ENCODE results near the gene ZNF223.

The ZNF223 gene

DNA sequence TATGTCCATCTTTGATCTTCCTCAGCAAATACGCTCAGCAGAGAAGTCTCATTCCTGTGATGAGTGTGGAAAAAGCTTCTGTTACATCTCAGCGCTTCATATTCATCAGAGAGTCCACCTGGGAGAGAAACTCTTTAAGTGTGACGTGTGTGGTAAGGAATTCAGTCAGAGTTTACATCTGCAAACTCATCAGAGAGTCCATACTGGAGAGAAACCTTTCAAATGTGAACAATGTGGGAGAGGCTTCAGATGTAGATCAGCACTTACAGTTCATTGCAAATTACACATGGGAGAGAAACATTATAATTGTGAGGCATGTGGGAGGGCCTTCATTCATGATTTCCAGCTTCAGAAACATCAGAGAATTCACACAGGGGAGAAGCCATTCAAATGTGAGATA is 14.5 kb downstream of the ZNF223 start:
- Histone ChIP-seq H3K4me1 (ENCODE audit: low read length) (no peaks in the 10 kb centered on the region), H4K20me1 (ENCODE audit: insufficient read depth, low read length) (no peaks in the 10 kb centered on the region), H2AFZ (ENCODE audit: low read length) (no peak overlapping the region), H3K36me3 (replicated peaks; ENCODE audit: insufficient read depth, low read length) (no peaks in the 10 kb centered on the region), H3K9ac (ENCODE audit: low read length) (no peak overlapping the region), H3K9me3 (replicated peaks; ENCODE audit: insufficient read depth, low read length) (no peaks in the 10 kb centered on the region), H3K27ac (ENCODE audit: low read length) (no peak overlapping the region), H3K9me2 (replicated peaks; ENCODE audit: insufficient read depth, low read length) (no peaks in the 10 kb centered on the region), H3K4me2 (ENCODE audit: low read depth, low read length) (no peak overlapping the region), H3F3A (ENCODE audit: insufficient read depth, low read length) (no peaks in the 10 kb centered on the region), H3K27me3 (replicated peaks; ENCODE audit: insufficient read depth, low read length) (no peaks in the 10 kb centered on the region), H3K79me2 (ENCODE audit: low read length) (no peaks in the 10 kb centered on the region), H3K4me3 (ENCODE audit: low read length) (no peak overlapping the region)
- TF ChIP-seq EZH2phosphoT487 (IDR thresholded peaks at IDR 0.05; ENCODE audit: low read length) (no peak), EZH2 (optimal IDR thresholded peaks at IDR 0.05; ENCODE audit: low read depth, low read length) (no peak)
- TF ChIP-seq, protein P1, sequence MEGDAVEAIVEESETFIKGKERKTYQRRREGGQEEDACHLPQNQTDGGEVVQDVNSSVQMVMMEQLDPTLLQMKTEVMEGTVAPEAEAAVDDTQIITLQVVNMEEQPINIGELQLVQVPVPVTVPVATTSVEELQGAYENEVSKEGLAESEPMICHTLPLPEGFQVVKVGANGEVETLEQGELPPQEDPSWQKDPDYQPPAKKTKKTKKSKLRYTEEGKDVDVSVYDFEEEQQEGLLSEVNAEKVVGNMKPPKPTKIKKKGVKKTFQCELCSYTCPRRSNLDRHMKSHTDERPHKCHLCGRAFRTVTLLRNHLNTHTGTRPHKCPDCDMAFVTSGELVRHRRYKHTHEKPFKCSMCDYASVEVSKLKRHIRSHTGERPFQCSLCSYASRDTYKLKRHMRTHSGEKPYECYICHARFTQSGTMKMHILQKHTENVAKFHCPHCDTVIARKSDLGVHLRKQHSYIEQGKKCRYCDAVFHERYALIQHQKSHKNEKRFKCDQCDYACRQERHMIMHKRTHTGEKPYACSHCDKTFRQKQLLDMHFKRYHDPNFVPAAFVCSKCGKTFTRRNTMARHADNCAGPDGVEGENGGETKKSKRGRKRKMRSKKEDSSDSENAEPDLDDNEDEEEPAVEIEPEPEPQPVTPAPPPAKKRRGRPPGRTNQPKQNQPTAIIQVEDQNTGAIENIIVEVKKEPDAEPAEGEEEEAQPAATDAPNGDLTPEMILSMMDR (IDR thresholded peaks at IDR 0.05; ENCODE audit: low read length): no peak
- no peak for DNase-seq

DNA sequence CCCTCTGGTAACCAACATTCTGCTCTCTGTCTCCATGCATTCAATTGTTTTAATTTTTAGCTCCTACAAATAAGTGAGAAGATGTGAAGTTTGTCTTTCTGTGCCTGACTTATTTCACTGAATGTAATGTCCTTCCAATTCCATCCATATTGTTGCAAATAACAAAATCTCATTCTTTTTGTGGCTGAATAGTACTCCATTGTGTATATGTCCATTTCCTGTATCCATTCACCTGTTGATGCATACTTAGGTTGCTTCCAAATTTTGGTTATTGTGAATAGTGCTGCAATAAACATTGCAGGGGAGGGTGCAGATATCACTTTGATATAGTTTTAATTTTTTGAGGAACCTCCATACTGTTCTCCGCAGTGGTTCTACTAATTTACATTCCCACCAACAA is 17.6 kb downstream of the ZNF223 start:
- Histone ChIP-seq H2AFZ (ENCODE audit: low read length) (no peak overlapping the region), H3K79me2 (ENCODE audit: low read length) (no peaks in the 10 kb centered on the region), H3K9me2 (replicated peaks; ENCODE audit: insufficient read depth, low read length) (no peaks in the 10 kb centered on the region), H3K9me3 (replicated peaks; ENCODE audit: insufficient read depth, low read length) (no peaks in the 10 kb centered on the region), H3K4me2 (ENCODE audit: low read depth, low read length) (no peak overlapping the region), H3K4me1 (ENCODE audit: low read length) (no peaks in the 10 kb centered on the region), H3K27ac (ENCODE audit: low read length) (no peak overlapping the region), H3F3A (ENCODE audit: insufficient read depth, low read length) (no peaks in the 10 kb centered on the region), H3K36me3 (replicated peaks; ENCODE audit: insufficient read depth, low read length) (no peaks in the 10 kb centered on the region), H4K20me1 (ENCODE audit: insufficient read depth, low read length) (no peaks in the 10 kb centered on the region), H3K4me3 (ENCODE audit: low read length) (no peak overlapping the region), H3K9ac (ENCODE audit: low read length) (no peak overlapping the region), H3K27me3 (replicated peaks; ENCODE audit: insufficient read depth, low read length) (no peaks in the 10 kb centered on the region)
- TF ChIP-seq EZH2 (optimal IDR thresholded peaks at IDR 0.05; ENCODE audit: low read depth, low read length) (no peak), EZH2phosphoT487 (IDR thresholded peaks at IDR 0.05; ENCODE audit: low read length) (no peak)
- TF ChIP-seq, protein P1 (IDR thresholded peaks at IDR 0.05; ENCODE audit: low read length): no peak
- no peak for DNase-seq

DNA sequence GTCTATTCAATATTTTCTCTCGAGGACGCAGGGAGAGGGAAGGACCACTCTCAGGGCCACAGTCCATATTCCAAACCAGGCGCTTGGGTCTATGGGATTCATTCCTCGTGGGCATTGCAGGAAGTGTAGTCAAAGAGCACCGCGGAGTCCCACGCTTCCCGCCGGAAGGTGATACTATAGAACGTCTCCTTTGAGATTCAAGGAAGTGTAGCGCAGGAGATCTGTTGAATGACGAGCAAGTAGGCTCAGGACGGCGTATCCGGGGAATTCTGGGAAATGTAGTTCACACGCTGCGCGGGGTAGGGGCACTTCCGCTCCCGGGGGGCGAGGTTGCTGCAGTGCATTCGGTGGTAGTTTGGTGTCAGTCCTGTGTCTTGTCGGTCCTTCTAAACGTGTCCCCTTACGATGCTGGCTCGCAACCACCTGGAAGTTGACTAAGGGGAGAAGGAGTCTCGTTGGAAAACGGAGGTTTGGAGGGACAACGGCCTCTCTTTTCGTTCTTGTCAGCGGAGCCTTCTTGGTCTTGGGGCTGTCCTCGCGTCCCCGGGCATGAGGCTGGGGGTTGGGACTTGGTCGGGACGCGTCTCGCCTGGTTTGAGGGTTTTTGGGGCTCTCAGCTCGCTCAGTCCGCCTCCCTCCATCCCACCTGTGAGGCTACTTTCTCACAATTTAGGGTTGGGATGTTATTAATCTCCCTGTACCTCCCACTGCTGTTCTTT is 20.1 kb downstream of the ZNF223 start, which contains the start of gene ZNF284:
ZNF284 (plus strand) TSS at position 336 of the 719 bp plus-strand sequence. CDS start 4,231 bp downstream, outside the sequence.
- H3K9me3 ChIP-seq (replicated peaks; ENCODE audit: insufficient read depth, low read length): no peaks in the 10 kb centered on the region
- H3K36me3 ChIP-seq (replicated peaks; ENCODE audit: insufficient read depth, low read length): no peaks in the 10 kb centered on the region
- no peak within 1 kb of the TSS for H3K27ac ChIP-seq (ENCODE audit: low read length)
- no peaks in the 10 kb centered on the region for H3F3A ChIP-seq (ENCODE audit: insufficient read depth, low read length)
- H4K20me1 ChIP-seq (ENCODE audit: insufficient read depth, low read length): no peaks in the 10 kb centered on the region
- peak within 1 kb of the TSS; percentile 63 for H3K4me3 ChIP-seq (ENCODE audit: low read length)
- H3K4me2 ChIP-seq (ENCODE audit: low read depth, low read length): peak within 1 kb of the TSS; percentile 76
- no peak within 1 kb of the TSS for H3K9ac ChIP-seq (ENCODE audit: low read length)
- DNase-seq: peak; percentile 52
- no peaks in the 10 kb centered on the region for H3K79me2 ChIP-seq (ENCODE audit: low read length)
- no peaks in the 10 kb centered on the region for H3K27me3 ChIP-seq (replicated peaks; ENCODE audit: insufficient read depth, low read length)
- no peaks in the 10 kb centered on the region for H3K4me1 ChIP-seq (ENCODE audit: low read length)
- H2AFZ ChIP-seq (ENCODE audit: low read length): peak within 1 kb of the TSS; percentile 90
- no peaks in the 10 kb centered on the region for H3K9me2 ChIP-seq (replicated peaks; ENCODE audit: insufficient read depth, low read length)
- no peak for TF ChIP-seq EZH2 (optimal IDR thresholded peaks at IDR 0.05; ENCODE audit: low read depth, low read length)
- no peak for TF ChIP-seq EZH2phosphoT487 (IDR thresholded peaks at IDR 0.05; ENCODE audit: low read length)
- TF ChIP-seq, protein P1 (IDR thresholded peaks at IDR 0.05; ENCODE audit: low read length): no peak

All from MM.1S (cell line).